OCI-LY1 (cell line): ENCODE data around the gene REV3L.

ENCODE experiments used
- H2AFZ ChIP-seq: fragments of 200-600 bp; sonication (generic), shearing (Covaris generic); 2 replicates; pipeline ENCODE4 v1.6.0; 2014; ENCODE audit warnings: antibody characterized with exemption, mild to moderate bottlenecking, low read length
- H3F3A ChIP-seq: fragments of 200-600 bp; sonication (generic), shearing (Covaris generic); 2 replicates; pipeline ENCODE4 v1.6.0; 2014; ENCODE audit warnings: mild to moderate bottlenecking, antibody characterized with exemption, low read length, moderate library complexity; ENCODE audit not compliant: insufficient read depth
- H3K27ac ChIP-seq: fragments of 200-600 bp; sonication (generic); 2 replicates; pipeline ENCODE4 v1.5.1; 2014; ENCODE audit warnings: low read length, mixed run types, mild to moderate bottlenecking, low read depth; ENCODE audit not compliant: poor library complexity, severe bottlenecking
- H3K27me3 ChIP-seq: fragments of 200-600 bp; sonication (generic); 2 replicates; pipeline ENCODE4 v1.6.0; 2014; ENCODE audit warnings: antibody characterized with exemption, mild to moderate bottlenecking, low read length, moderate library complexity; ENCODE audit not compliant: insufficient read depth
- H3K36me3 ChIP-seq: fragments of 200-600 bp; sonication (generic); 2 replicates; pipeline ENCODE4 v1.6.1; 2014; ENCODE audit warnings: mild to moderate bottlenecking, antibody characterized with exemption, low read length, moderate library complexity, mixed read lengths; ENCODE audit not compliant: insufficient read depth
- H3K4me1 ChIP-seq: fragments of 200-600 bp; sonication (generic); 2 replicates; pipeline ENCODE4 v1.5.1; 2014; ENCODE audit warnings: mild to moderate bottlenecking, low read length, moderate library complexity; ENCODE audit not compliant: insufficient read depth, severe bottlenecking
- H3K4me2 ChIP-seq: fragments of 200-600 bp; sonication (generic), shearing (Covaris generic); 2 replicates; pipeline ENCODE4 v1.6.1; 2014; ENCODE audit warnings: low read length
- H3K4me3 ChIP-seq: fragments of 200-600 bp; sonication (generic); 2 replicates; pipeline ENCODE4 v1.5.1; 2014; ENCODE audit warnings: low read length, low read depth, mild to moderate bottlenecking, mixed read lengths; ENCODE audit not compliant: poor library complexity, severe bottlenecking
- H3K79me2 ChIP-seq: fragments of 200-600 bp; shearing (Covaris generic); 2 replicates; pipeline ENCODE4 v1.6.1; 2016; ENCODE audit warnings: mixed run types, low read length, mixed read lengths; ENCODE audit not compliant: insufficient read depth
- H3K9ac ChIP-seq: fragments of 200-600 bp; sonication (generic), shearing (Covaris generic); 2 replicates; pipeline ENCODE4 v1.6.1; 2014; ENCODE audit warnings: mild to moderate bottlenecking, low read length, mixed read lengths
- H3K9me2 ChIP-seq: fragments of 200-600 bp; sonication (generic), shearing (Covaris generic); 2 replicates; pipeline ENCODE4 v1.6.1; 2014; ENCODE audit warnings: low read depth, mild to moderate bottlenecking, low read length, mixed read lengths
- H3K9me3 ChIP-seq: fragments of 200-600 bp; shearing (Covaris generic); 2 replicates; pipeline ENCODE4 v1.6.1; 2014; ENCODE audit warnings: low read length, mixed read lengths
- H4K20me1 ChIP-seq: fragments of 200-600 bp; sonication (generic), shearing (Covaris generic); 2 replicates; pipeline ENCODE4 v1.6.0; 2016; ENCODE audit warnings: mild to moderate bottlenecking, low read length; ENCODE audit not compliant: insufficient read depth
- CTCF ChIP-seq: fragments of 200-600 bp; sonication (generic), shearing (Covaris generic); IDR thresholded peaks from 2 replicates; pipeline ENCODE4 v1.5.1; 2017; ENCODE audit warnings: mild to moderate bottlenecking, antibody characterized with exemption, low read length, moderate library complexity, mixed read lengths
- EZH2 ChIP-seq: fragments of 200-600 bp; sonication (generic), shearing (Covaris generic); IDR thresholded peaks from 2 replicates; pipeline ENCODE4 v1.8.0; 2017; ENCODE audit warnings: borderline replicate concordance, mixed run types, mild to moderate bottlenecking, antibody characterized with exemption, low read length, moderate library complexity, mixed read lengths

REV3L gene

DNA sequence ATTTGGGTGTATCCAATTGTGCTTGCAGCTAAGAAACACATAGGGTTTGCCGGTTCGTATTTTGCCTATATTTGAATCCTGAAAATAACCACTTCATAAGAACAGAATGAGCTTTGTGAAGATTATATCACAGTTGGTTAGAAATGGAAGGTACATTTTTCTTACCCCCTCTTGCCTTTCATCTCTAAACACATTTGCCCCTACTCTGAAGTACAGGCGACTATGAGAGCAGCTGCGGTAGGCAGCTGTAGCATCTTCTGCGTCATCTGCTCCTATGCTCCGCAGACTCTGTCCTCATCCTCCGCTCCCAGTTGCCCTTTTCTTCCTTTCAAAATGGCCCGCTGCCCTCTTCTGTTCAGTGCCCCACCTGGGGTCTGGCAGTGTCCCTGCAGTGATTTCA is 47.6 kb upstream of the REV3L start:
- Histone ChIP-seq H3K27ac (no peak overlapping the region), H3K4me1 (no peaks in the 10 kb centered on the region), H3K9me2 (no peaks in the 10 kb centered on the region), H4K20me1 (no peaks in the 10 kb centered on the region), H3F3A (no peaks in the 10 kb centered on the region), H3K4me2 (no peak overlapping the region), H3K4me3 (no peak overlapping the region), H3K9me3 (no peaks in the 10 kb centered on the region), H2AFZ (no peak overlapping the region), H3K36me3 (no peaks in the 10 kb centered on the region), H3K9ac (no peak overlapping the region), H3K79me2 (no peaks in the 10 kb centered on the region), H3K27me3 (no peaks in the 10 kb centered on the region)
- no peak for TF ChIP-seq CTCF
- no peak for TF ChIP-seq EZH2

- no peaks in the 10 kb centered on the region for H3K79me2 ChIP-seq
- H3K4me1 ChIP-seq: no peaks in the 10 kb centered on the region
- no peak overlapping the region for H2AFZ ChIP-seq
- no peak overlapping the region for H3K27ac ChIP-seq
- no peaks in the 10 kb centered on the region for H3K9me3 ChIP-seq
- H4K20me1 ChIP-seq: no peaks in the 10 kb centered on the region
- H3K36me3 ChIP-seq: no peaks in the 10 kb centered on the region
- no peaks in the 10 kb centered on the region for H3F3A ChIP-seq
- TF ChIP-seq CTCF (no peak), EZH2 (no peak)
- no peak overlapping the region for H3K9ac ChIP-seq
- H3K4me3 ChIP-seq: no peak overlapping the region
- no peaks in the 10 kb centered on the region for H3K9me2 ChIP-seq
- no peak overlapping the region for H3K4me2 ChIP-seq
- no peaks in the 10 kb centered on the region for H3K27me3 ChIP-seq
These were observed 47.2 kb upstream of the REV3L start for GRCh38 chr6:111530218-111530617.

GRCh38 chr6:111527367-111527766 is 44.3 kb upstream of the REV3L start:
- H3K79me2 ChIP-seq: no peaks in the 10 kb centered on the region
- H3F3A ChIP-seq: no peaks in the 10 kb centered on the region
- H3K36me3 ChIP-seq: no peaks in the 10 kb centered on the region
- no peak overlapping the region for H3K4me2 ChIP-seq
- TF ChIP-seq EZH2 (no peak), CTCF (no peak)
- H3K9me3 ChIP-seq: no peaks in the 10 kb centered on the region
- no peaks in the 10 kb centered on the region for H3K27me3 ChIP-seq
- no peak overlapping the region for H3K9ac ChIP-seq
- no peak overlapping the region for H2AFZ ChIP-seq
- H4K20me1 ChIP-seq: no peaks in the 10 kb centered on the region
- H3K4me1 ChIP-seq: no peaks in the 10 kb centered on the region
- H3K27ac ChIP-seq: no peak overlapping the region
- H3K9me2 ChIP-seq: no peaks in the 10 kb centered on the region
- H3K4me3 ChIP-seq: no peak overlapping the region
